NCI-H146 treated with DMSO at 0.1 percent for 48 hours (cell line): ENCODE results near the gene SNTB2.

ENCODE experiments used
- DNase-seq: peaks from one replicate; lab custom pipeline; 2025; ENCODE audit not compliant: unreplicated experiment; lab: John Stamatoyannopoulos, UW

The SNTB2 gene

DNA sequence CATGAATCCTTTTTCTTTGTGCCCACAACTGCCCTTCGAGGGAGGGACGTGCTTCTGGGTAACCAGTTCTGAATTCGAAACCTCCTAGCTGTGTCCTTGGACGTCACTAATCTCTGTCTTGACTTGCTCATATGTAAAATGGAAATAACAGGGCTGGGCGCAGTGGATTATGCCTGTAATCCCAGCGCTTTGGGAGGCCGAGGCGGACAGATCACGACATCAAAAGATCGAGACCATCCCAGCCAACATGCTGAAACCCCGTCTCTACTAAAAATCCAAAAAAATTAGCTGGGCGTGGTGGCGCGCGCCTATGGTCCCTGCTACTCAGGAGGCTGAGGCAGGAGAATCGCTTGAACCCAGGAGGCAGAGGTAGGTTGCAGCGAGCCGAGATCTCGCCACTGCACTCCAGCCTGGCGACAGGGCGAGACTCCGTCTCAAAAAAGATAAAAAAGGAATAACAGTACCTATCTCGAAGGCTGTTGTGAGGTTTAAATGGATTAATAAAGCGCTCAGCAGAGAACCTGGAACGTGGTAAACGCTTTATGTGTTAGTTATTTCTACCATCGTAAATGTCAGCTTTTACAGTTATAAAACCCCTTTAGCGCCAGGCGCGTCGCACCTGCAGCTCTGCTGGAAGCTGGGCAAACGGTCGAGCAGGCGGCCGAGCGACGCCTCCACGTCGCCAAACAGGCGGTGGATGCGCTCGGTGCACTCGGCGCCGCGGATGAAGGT lies 151.8 kb downstream of the SNTB2 start:
- no peak for DNase-seq

DNA sequence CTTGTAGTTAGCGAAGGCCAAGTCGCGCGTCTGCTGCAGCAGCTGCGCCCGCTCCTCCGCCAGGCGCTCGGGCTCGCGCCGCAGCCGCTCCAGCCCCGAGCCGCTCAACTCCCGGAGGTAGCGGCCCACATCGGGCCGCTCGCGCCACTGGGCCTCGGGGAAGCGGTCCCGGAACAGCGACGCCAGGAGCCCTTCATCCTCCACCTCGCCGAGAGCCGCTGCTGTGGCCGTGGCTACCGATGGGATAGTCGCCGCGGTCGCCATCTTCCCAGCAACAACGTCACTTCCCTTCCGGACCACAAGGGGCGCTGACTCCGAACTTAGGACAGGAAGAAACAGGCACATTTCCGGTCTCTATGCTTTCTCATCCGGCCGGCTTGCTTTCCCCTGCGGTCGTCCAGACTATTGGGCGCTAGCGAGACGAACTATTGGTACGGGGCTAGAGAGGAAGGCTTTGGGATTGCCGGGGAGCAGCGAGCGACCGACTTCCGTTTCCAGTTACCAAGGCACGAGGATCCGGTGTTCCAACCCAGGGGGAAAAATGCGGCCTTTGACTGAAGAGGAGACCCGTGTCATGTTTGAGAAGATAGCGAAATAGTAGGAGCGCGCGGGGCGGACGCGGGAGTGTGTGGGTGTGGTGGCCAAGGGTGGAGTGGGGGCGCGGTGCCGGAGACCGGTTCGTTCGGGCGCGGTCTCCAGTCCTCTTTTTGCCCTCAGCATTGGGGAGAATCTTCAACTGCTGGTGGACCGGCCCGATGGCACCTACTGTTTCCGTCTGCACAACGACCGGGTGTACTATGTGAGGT lies 152.5 kb downstream of the SNTB2 start, which contains the start of the genes COG8 and NIP7:
COG8 (minus strand) TSS at position 276 of the 806 bp plus-strand sequence; CDS start at position 264, 12 bp downstream.
NIP7 (plus strand) TSS at position 484 of the 806 bp plus-strand sequence; CDS start at position 542, 58 bp downstream.
- DNase-seq = peak; percentile 91

DNA sequence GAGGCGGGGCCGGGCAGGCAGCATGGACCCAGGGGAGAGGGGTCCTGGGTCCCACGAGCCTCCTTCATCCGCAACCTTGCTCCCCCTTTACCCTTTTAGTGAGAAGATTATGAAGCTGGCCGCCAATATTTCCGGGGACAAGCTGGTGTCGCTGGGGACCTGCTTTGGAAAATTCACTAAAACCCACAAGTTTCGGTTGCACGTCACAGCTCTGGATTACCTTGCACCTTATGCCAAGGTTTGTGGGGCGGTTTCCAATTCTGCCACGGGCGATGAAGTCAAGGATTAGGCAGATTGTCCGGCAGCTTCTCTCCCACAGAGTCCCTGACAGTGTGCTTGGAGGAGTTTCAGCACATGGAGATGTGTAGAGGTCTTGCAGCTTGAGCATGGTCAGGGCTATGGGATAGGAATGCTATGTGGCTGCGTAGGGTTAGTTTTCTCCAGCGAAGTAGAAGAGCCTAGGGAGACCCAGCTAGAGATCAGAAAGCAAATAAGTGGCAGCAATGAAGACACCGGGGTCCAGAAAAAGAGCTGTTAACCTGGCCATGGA lies 153.2 kb downstream of the SNTB2 start:
- no peak for DNase-seq

DNA sequence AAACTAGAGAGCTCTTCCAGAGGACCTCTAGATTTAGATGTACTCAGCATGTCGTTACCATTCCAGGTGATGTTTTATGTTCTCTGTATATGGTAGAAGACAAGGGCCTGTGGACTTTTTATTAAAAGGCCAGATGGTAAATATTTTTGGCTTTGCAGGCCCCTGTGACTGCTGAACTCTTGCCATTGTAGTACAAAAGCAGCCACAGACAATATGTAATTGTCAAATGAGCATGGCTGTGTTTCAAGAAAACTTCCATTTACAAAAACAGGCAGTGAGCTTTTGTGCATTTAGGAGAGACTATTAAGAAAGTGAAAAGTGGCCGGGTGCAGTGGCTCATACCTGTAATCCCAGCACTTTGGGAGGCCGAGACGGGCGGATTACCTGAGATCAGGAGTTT lies 157.2 kb downstream of the SNTB2 start:
- no peak for DNase-seq

DNA sequence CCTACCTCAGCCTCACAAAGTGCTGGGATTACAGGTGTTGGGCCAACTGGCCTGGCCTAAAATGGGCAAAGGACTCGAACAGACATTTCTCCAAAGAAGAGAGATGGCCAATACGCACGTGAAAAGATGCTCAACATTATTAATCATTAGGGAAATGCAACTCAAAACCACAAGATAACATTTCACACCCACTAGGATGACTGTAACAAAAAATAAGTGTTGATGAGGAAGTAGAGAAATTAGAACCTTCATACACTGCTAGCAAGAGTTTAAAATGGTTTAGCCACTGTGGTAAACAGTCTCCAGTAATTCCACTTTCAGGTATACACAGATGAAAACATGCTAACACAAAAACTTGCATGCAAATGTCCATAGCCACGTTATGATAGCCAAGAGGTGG lies 159.0 kb downstream of the SNTB2 start:
- no peak for DNase-seq

DNA sequence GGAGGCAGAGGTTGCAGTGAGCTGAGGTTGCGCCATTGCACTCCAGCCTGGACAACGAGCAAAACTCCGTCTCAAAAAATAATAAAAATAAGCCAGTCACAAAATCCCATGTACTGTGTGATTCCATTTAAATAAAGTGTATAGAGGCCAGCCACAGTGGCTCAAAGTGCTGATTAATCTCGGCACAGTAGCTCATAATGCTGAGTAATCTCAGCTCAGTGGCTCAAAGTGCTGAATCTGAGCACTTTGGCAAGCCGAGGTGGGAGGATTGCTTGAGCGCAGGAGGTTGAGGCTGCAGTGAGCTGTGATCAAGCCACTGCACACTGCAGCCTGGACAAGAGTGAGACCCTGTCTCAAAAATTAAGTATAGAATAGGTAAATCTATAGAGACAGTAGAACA lies 159.7 kb downstream of the SNTB2 start:
- DNase-seq = no peak

DNA sequence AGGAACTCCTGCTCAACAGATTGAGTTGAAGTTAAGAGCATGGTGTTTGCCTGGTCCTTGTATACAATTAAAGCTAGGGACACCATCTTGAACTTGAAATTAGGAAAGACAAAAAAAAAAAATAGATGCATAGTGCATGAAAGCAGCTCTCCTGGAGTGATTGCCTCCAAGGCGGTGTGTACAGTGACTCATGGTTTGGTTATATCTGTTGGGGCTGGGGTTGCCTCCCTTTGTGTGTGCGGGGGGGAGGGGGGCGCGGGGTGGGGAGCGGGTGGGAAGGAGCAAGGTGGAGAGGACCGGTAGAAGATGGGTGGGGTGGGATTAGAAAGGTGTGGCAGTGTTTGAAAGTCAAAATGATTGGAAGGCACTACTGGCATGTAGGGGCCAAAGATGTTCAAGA lies 161.3 kb downstream of the SNTB2 start:
- DNase-seq = no peak

DNA sequence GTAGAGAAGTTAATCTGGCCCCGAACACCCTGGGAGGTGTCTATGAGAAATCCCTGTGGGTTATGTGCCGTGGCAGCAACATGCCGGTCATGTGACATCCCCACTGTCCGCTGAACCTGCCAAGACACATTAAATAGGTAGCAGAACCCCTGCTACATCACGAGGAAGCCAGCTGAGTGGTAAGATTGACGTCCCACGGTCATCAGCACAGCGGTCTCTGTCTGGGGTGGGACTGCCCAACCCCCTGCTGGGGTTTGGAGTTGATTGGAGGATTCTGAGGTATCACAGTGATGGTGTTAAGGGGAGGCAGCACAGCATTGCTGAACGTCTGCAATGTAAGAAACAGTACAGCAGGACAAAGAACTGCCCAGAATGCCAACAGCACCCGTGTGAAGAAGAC lies 162.6 kb downstream of the SNTB2 start:
- no peak for DNase-seq

DNA sequence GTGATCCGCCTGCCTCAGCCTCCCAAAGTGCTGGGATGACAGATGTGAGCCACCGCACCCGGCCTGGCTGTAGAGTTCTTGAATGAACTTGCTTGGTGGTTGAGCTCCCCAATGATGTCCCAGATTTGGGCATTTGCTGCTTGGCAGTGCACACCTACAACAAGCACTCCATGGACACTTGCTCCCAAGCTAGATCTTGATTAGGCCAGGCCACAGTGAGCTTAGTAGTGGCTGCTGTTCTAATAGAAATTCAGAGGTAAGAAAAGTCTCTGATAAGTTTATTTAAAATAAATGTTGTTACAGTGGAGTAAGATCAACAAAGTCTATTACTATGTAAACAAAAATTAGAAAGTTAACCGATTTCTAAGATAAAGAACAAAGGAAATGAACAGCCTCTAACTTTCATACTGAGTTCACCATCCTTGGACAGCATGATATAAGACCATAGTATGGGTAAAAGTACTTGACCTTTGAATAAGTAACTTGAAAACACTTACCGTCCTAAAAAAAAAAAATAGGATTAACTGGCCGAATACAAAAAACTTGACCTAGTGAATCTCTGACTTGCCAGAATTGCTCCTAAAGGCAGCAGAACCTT lies 163.7 kb downstream of the SNTB2 start:
- DNase-seq = no peak

DNA sequence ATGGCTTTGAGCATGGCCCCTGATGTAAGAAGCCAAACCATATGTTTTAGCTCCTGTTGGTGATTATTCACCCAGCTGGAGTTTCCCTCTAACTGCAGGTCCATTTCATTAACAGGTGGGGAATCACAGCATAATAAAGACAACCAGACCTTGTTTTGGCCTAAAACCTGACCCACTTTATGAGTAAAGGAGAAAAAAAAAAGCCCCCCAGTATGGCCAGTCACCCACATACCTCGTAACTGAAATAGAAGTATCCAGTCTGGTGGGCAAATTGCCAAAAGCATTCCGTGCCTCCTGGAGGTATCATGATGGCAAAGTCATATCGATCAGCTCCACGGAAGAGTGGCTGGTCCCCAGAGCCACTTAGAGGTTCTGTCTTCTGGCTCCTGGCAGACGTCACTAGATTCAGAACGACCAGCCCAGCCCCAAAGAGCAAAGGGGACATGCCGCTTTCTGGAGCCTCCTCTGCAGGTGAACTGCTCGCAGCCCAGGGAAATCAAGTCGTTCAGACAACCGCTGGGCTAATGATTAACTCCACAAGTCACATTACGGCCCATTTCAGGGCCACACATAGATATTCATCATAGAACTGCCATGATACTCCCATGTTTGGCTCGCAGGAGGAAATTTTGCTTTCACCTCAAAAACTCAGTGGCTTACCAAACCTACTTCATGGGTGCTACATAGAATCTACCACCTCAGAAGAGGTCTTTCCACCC lies 164.5 kb downstream of the SNTB2 start, which contains the start of gene TMED6:
TMED6 (minus strand) TSS at position 478 of the 719 bp plus-strand sequence; CDS start at position 445, 33 bp downstream.
- no peak for DNase-seq
